Ovary (tissue), 3 donors: ENCODE data around the gene CARF.

ENCODE experiments used
- EP300 ChIP-seq: sonication (generic); formaldehyde crosslinking; IDR thresholded peaks from one replicate; pipeline ENCODE4 v1.6.1; 2017; ENCODE audit warnings: antibody characterized with exemption
- POLR2A ChIP-seq: fragments of 450-650 bp; IDR thresholded peaks from one replicate; pipeline ENCODE4 v1.6.1; 2017; ENCODE audit warnings: antibody characterized with exemption, mild to moderate bottlenecking, moderate library complexity
- TF ChIP-seq, protein P1 (sequence below), 3 donors: fragments of 450-650 bp in 2 of 3; fragments of 200-600 bp in 1 of 3; IDR thresholded peaks; one replicate each; pipeline versions ENCODE4 v1.5.1 to v1.8.0; 2016 to 2022; ENCODE audit warnings: antibody characterized with exemption in 3 of 3, mild to moderate bottlenecking in 1 of 3
- donor health status: DM: no; HTN: no; CAD: no.

DNA sequence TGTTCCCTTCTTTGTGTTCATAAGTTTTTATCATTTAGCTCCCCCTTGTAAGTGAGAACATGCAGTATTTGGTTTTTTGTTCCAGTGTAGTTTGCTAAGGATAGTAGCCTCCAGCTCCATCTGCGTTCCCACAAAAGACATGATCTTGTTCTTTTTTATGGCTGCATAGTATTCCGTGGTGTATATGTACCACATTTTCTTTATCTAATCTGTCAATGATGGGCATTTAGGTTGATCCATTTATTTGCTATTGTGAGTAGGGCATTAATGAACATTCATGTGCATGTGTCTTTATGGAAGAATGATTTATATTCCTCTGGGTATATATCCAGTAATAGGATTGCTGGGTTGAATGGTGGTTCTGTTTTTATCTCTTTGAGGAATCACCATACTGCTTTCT, 33.4 kb downstream of the CARF start:
- TF ChIP-seq, protein P1, sequence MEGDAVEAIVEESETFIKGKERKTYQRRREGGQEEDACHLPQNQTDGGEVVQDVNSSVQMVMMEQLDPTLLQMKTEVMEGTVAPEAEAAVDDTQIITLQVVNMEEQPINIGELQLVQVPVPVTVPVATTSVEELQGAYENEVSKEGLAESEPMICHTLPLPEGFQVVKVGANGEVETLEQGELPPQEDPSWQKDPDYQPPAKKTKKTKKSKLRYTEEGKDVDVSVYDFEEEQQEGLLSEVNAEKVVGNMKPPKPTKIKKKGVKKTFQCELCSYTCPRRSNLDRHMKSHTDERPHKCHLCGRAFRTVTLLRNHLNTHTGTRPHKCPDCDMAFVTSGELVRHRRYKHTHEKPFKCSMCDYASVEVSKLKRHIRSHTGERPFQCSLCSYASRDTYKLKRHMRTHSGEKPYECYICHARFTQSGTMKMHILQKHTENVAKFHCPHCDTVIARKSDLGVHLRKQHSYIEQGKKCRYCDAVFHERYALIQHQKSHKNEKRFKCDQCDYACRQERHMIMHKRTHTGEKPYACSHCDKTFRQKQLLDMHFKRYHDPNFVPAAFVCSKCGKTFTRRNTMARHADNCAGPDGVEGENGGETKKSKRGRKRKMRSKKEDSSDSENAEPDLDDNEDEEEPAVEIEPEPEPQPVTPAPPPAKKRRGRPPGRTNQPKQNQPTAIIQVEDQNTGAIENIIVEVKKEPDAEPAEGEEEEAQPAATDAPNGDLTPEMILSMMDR (IDR thresholded peaks at IDR 0.05), result no peak
- no peak for TF ChIP-seq POLR2A
- TF ChIP-seq EP300, result no peak
